ENCODE measurements around the gene ZNF77. TPM values are rescaled to one million over a fixed set of nuclear protein-coding genes. Genes with fewer than 3 reads are reported as not detected.

The ZNF77 gene
- polyA plus RNA-seq, 1 experiment, result 3.6 TPM

GRCh38 chr19:2927032-2927430 is 17.7 kb downstream of the ZNF77 start:
- ChIA-PET CTCF (no interaction called here), POLR2A (interaction anchor here (0.5 kb wide), 1 partner anchor 450 kb away, joined by 5 read pairs; no protein-coding TSS in a partner anchor)
- DNase-seq (ENCODE audit: low read depth, low spot score), result no peak
- Histone ChIP-seq H3K27me3 (ENCODE audit: control insufficient read depth, insufficient read depth, low read length) (no peaks in the 10 kb centered on the region), H3K27ac (ENCODE audit: low read depth, low read length) (no peak overlapping the region), H3K4me3 (ENCODE audit: low read depth, low read length) (no peak overlapping the region), H3K9me3 (ENCODE audit: control insufficient read depth, insufficient read depth, low read length) (peaks cover 33% of the 10 kb centered on the region)
- TF ChIP-seq CTCF (IDR thresholded peaks at IDR 0.05; ENCODE audit: low read depth, low read length), result no peak

- ChIA-PET POLR2A (interaction anchor here (0.5 to 0.6 kb wide), 3 partner anchors 24 to 450 kb away, joined by 5 read pairs; no protein-coding TSS in a partner anchor), CTCF (no interaction called here)
- Histone ChIP-seq H3K4me3 (ENCODE audit: low read depth, low read length) (no peak overlapping the region), H3K27ac (ENCODE audit: low read depth, low read length) (no peak overlapping the region), H3K27me3 (ENCODE audit: control insufficient read depth, insufficient read depth, low read length) (no peaks in the 10 kb centered on the region), H3K9me3 (ENCODE audit: control insufficient read depth, insufficient read depth, low read length) (peaks cover 32% of the 10 kb centered on the region)
- TF ChIP-seq CTCF (IDR thresholded peaks at IDR 0.05; ENCODE audit: low read depth, low read length), result no peak
- DNase-seq (ENCODE audit: low read depth, low spot score), result no peak
Observed at GRCh38 chr19:2926341-2927031, 18.3 kb downstream of the ZNF77 start.

GRCh38 chr19:2923510-2923909 is 21.3 kb downstream of the ZNF77 start:
- no peak for TF ChIP-seq CTCF (IDR thresholded peaks at IDR 0.05; ENCODE audit: low read depth, low read length)
- Histone ChIP-seq H3K27ac (ENCODE audit: low read depth, low read length) (no peak overlapping the region), H3K4me3 (ENCODE audit: low read depth, low read length) (no peak overlapping the region), H3K9me3 (ENCODE audit: control insufficient read depth, insufficient read depth, low read length) (peaks cover 27% of the 10 kb centered on the region), H3K27me3 (ENCODE audit: control insufficient read depth, insufficient read depth, low read length) (no peaks in the 10 kb centered on the region)
- no peak for DNase-seq (ENCODE audit: low read depth, low spot score)
- ChIA-PET POLR2A (interaction anchor here (1.2 kb wide), 1 partner anchor 27 kb away, joined by 7 read pairs; no protein-coding TSS in a partner anchor), CTCF (interaction anchor here (1.0 to 1.5 kb wide), 4 partner anchors 27 to 288 kb away, joined by 3 to 5 read pairs (median 4); no protein-coding TSS in a partner anchor)

GRCh38 chr19:2922987-2923386 is 21.8 kb downstream of the ZNF77 start:
- POLR2A ChIA-PET, result interaction anchor here (1.2 kb wide), 1 partner anchor 27 kb away, joined by 7 read pairs; no protein-coding TSS in a partner anchor
- TF ChIP-seq CTCF (IDR thresholded peaks at IDR 0.05; ENCODE audit: low read depth, low read length), result no peak
- no peaks in the 10 kb centered on the region for H3K27me3 ChIP-seq (ENCODE audit: control insufficient read depth, insufficient read depth, low read length)
- no peak overlapping the region for H3K4me3 ChIP-seq (ENCODE audit: low read depth, low read length)
- CTCF ChIA-PET, result interaction anchor here (1.2 to 1.5 kb wide), 3 partner anchors 28 to 36 kb away, joined by 3 to 5 read pairs (median 4); no protein-coding TSS in a partner anchor
- no peak overlapping the region for H3K27ac ChIP-seq (ENCODE audit: low read depth, low read length)
- peaks cover 30% of the 10 kb centered on the region for H3K9me3 ChIP-seq (ENCODE audit: control insufficient read depth, insufficient read depth, low read length)
- no peak for DNase-seq (ENCODE audit: low read depth, low spot score)

Data from AG04450 (cell line).